Ovary (tissue), 9 donors: ENCODE data around the gene GATAD2A. TPM values are rescaled to one million over a fixed set of nuclear protein-coding genes. Genes with fewer than 3 reads are reported as not detected.

Experiments used
- DNase-seq, 5 donors: peaks; one replicate each; pipeline ENCODE4 v3.0.0-alpha.2; 2019 to 2020
- H3K27ac ChIP-seq, 2 donors: fragments of 200-600 bp; one replicate each; pipeline versions ENCODE4 v1.5.1 to v1.8.0; 2019 to 2022
- H3K27me3 ChIP-seq: fragments of 200-600 bp; one replicate; pipeline ENCODE4 v1.8.0; 2022
- H3K36me3 ChIP-seq: fragments of 200-600 bp; sonication (generic); one replicate; pipeline ENCODE4 v1.5.1; 2019
- H3K4me1 ChIP-seq: one replicate; pipeline ENCODE4 v1.8.1; 2013; ENCODE audit warnings: mild to moderate bottlenecking, moderate library complexity; ENCODE audit not compliant: insufficient read depth
- H3K4me3 ChIP-seq: fragments of 200-600 bp; sonication (generic); one replicate; pipeline ENCODE4 v1.5.1; 2017
- H3K9me3 ChIP-seq, 2 donors: fragments of 200-600 bp in 1 of 2; sonication (generic) in 1 of 2; one replicate each; pipeline versions ENCODE4 v1.5.1 to v1.8.1; 2013 to 2019; ENCODE audit warnings: mild to moderate bottlenecking in 1 of 2, moderate library complexity in 1 of 2
- EP300 ChIP-seq: sonication (generic); formaldehyde crosslinking; IDR thresholded peaks from one replicate; pipeline ENCODE4 v1.6.1; 2017; ENCODE audit warnings: antibody characterized with exemption
- POLR2A ChIP-seq: fragments of 450-650 bp; IDR thresholded peaks from one replicate; pipeline ENCODE4 v1.6.1; 2017; ENCODE audit warnings: antibody characterized with exemption, mild to moderate bottlenecking, moderate library complexity
- WGBS, 3 donors: extraction: QIAGEN DNeasy Blood & Tissue Kit in 1 of 3; methylation state at CpG; one replicate each; pipeline versions ENCODE4 v1.1.5 to v1.1.7; 2013 to 2017; 5-methylcytosine and 5-hydroxymethylcytosine counted together
- intact Hi-C, 4 donors: fragments of 100-400 bp; cut with DNase I; formaldehyde crosslinking; loops; one replicate each; pipeline versions ENCODE4 v1.11.0 to v1.15.1; 2022 to 2023
- polyA plus RNA-seq, 2 donors: library from polyadenylated mRNA; stranded (reverse); fragments of 200-250 nt in 1 of 2; fragments of 350-450 nt in 1 of 2; fragmentation: Illumina TruSeq in 1 of 2; extraction: RNeasy Lipid Tissue Mini Kit (QIAGEN cat#74804) in 1 of 2; gene quantifications; one replicate each; pipeline ENCODE4 v1.2.3, GENCODE V29; 2013 to 2014
- total RNA-seq, 7 donors: library from RNA; depleted of rRNA in 2 of 7; stranded (reverse); fragments of >200 nt in 2 of 7; fragmentation: NEBNext Ultra II Directional in 3 of 7; extraction: Animal tissue kit (Norgen Biotek cat#: 25700) in 3 of 7; gene quantifications; one replicate each; pipeline versions ENCODE4 v1.1.0 to v1.2.4, GENCODE V29; 2016 to 2023
- TF ChIP-seq, protein P1 (sequence below), 3 donors: fragments of 450-650 bp in 2 of 3; fragments of 200-600 bp in 1 of 3; IDR thresholded peaks; one replicate each; pipeline versions ENCODE4 v1.5.1 to v1.8.0; 2016 to 2022; ENCODE audit warnings: antibody characterized with exemption in 3 of 3, mild to moderate bottlenecking in 1 of 3
- donor health status: DM: no; HTN: no; CAD: no; lungs with moderate emphysema.
- donor health status: DM: no; HTN: no; CAD: no.
- donor health status: Bipolar disorder and iron deficiency.
- donor health status: DM: yes; HTN: yes; CAD: no.
- donor health status: DM: no; HTN: no; CAD: no.
- donor health status: DM: yes; HTN: yes; CAD: no.

GATAD2A gene
- total and polyA plus RNA-seq, 9 donors: 10.7 to 83.0 (median 52.2) TPM

DNA sequence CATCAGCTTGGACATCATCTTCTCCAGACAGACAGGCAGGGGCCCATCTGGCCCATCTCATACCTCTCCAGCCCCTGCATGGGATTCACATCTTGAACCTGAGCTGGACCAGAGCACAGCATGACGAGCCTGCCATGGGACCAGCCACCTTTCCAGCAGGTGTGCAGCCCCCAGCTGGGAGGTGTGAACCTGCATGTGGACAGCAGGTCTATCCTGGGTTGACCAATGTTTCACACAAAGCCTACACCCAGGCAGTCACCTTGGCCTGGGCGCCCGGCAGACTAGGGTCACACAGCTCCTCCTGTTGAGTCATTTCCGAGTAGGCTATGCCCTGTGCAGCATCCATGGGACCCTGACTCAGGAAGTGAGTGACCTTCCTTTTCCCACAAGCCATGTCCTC is 43.4 kb upstream of the GATAD2A start:
- intact Hi-C loops: no loop called here
- Histone ChIP-seq H3K4me1 (no peaks in the 10 kb centered on the region), H3K27me3 (no peaks in the 10 kb centered on the region), H3K4me3 (no peak overlapping the region), H3K36me3 (no peaks in the 10 kb centered on the region), H3K27ac (no peak overlapping the region), H3K9me3 (no peaks in the 10 kb centered on the region)
- no peak for DNase-seq
- 87 to 96% (median 89%) methylated on average over 4 of the region's 4 CpGs for WGBS, 3 donors
- no peak for TF ChIP-seq POLR2A
- TF ChIP-seq, protein P1, sequence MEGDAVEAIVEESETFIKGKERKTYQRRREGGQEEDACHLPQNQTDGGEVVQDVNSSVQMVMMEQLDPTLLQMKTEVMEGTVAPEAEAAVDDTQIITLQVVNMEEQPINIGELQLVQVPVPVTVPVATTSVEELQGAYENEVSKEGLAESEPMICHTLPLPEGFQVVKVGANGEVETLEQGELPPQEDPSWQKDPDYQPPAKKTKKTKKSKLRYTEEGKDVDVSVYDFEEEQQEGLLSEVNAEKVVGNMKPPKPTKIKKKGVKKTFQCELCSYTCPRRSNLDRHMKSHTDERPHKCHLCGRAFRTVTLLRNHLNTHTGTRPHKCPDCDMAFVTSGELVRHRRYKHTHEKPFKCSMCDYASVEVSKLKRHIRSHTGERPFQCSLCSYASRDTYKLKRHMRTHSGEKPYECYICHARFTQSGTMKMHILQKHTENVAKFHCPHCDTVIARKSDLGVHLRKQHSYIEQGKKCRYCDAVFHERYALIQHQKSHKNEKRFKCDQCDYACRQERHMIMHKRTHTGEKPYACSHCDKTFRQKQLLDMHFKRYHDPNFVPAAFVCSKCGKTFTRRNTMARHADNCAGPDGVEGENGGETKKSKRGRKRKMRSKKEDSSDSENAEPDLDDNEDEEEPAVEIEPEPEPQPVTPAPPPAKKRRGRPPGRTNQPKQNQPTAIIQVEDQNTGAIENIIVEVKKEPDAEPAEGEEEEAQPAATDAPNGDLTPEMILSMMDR (IDR thresholded peaks at IDR 0.05): no peak
- TF ChIP-seq EP300: no peak

DNA sequence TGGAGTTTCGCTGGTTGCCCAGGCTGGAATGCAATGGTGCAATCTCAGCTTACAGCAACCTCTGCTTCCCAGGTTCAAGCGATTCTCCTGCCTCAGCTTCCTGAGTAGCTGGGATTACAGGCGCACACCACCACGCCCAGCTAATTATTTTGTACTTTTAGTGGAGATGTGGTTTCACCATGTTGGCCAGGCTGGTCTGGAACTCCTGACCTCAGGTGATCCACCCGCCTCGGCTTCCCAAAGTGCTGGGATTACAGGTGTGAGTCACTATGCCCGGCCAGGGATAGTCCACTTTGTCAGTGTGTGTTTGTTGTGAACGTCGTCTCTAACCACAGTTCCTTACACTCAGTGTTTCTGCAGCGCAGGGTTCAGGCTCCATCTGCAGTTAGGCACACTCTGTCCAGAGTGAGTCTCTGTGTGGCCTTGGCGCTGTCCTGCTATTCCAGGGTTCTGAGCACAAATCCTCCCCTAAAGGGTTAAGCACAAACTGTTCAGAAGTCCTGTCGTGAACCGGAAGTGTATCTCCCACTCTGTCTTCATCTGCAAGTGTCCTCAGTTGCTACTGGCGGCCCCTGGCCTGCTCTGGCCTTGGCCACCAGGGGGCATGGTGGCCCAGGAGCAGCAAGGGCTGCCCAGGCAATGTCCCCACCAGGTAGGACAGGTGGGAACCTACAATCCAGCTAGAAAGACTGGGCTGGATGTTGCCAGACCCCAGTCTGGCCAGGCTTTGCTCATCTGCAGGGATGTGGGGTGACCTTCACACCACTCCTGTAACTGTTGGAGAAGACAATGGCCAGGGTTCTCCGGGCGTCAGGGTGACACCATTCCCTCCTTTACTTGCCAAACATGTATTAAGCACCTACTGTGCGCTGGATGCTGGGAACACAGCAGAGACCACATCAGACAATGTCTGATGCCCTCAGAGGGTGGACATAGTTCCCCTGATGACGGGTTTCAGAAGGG is 38.8 kb upstream of the GATAD2A start:
- H3K36me3 ChIP-seq: no peaks in the 10 kb centered on the region
- H3K27ac ChIP-seq: no peak overlapping the region
- intact Hi-C loops: loop anchor here (5.0 kb wide), 1 partner anchor 126 kb away; no protein-coding TSS in a partner anchor
- no peaks in the 10 kb centered on the region for H3K4me1 ChIP-seq
- no peaks in the 10 kb centered on the region for H3K9me3 ChIP-seq
- no peak overlapping the region for H3K4me3 ChIP-seq
- 46 to 50% (median 47%) methylated on average over 18 of the region's 18 CpGs for WGBS, 3 donors
- DNase-seq: peak in 4 of 5 donors; percentile 37 to 65 (median 59)
- H3K27me3 ChIP-seq: no peaks in the 10 kb centered on the region
- no peak for TF ChIP-seq EP300
- TF ChIP-seq, protein P1 (IDR thresholded peaks at IDR 0.05): peak; percentile 16 to 67 (median 61)
- TF ChIP-seq POLR2A: no peak

DNA sequence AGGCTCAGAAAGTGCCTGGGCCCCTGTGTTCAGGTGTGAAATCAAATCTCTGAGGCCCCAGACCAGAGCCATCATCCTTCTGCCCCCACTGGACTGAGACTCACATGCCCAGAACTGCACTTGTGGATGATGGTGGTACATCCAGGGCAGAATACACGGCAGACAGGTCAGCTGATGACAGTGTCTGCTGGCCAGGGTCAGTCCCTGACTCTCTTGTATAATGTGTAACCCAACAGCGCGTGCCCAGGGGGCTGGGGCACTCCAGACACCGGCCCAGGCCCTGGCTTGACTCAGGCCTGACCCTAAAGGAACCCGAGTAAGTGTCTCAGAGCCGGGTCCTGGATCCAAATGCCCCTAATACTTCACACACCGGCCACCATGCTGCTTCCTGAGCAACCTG is 37.4 kb upstream of the GATAD2A start:
- Histone ChIP-seq H3K9me3 (no peaks in the 10 kb centered on the region), H3K27ac (no peak overlapping the region), H3K27me3 (no peaks in the 10 kb centered on the region), H3K4me3 (no peak overlapping the region), H3K4me1 (no peaks in the 10 kb centered on the region), H3K36me3 (no peaks in the 10 kb centered on the region)
- 84 to 90% (median 85%) methylated on average over 7 of the region's 7 CpGs for WGBS, 3 donors
- TF ChIP-seq, protein P1 (IDR thresholded peaks at IDR 0.05): no peak
- TF ChIP-seq POLR2A: no peak
- TF ChIP-seq EP300: no peak
- intact Hi-C loops: loop anchor here (5.0 kb wide), 1 partner anchor 124 kb away; no protein-coding TSS in a partner anchor
- DNase-seq: no peak

DNA sequence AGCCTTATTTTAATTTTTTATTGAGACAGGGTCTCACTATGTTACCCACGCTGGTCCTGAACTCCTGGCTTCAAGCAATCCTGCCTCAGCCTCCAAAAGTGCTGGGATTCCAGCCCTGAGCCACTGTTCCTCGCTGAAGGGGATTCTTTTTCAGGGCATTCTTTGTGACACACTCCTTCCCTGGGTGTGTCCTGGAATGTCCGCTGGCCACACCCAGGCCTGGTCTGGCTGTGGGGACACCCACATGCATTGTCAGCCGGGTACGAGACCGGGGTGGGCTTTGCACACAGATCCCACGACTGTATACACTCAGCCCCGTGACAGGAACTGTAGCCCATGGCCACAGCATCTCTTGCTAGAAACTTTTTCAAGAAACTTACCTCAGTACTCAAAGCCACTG is 34.4 kb upstream of the GATAD2A start:
- H3K36me3 ChIP-seq: no peaks in the 10 kb centered on the region
- intact Hi-C loops: no loop called here
- 77 to 80% (median 79%) methylated on average over 8 of the region's 8 CpGs for WGBS, 3 donors
- no peaks in the 10 kb centered on the region for H3K9me3 ChIP-seq
- H3K27me3 ChIP-seq: no peaks in the 10 kb centered on the region
- no peak for DNase-seq
- H3K4me1 ChIP-seq: no peaks in the 10 kb centered on the region
- no peak overlapping the region for H3K4me3 ChIP-seq
- no peak overlapping the region for H3K27ac ChIP-seq
- TF ChIP-seq EP300 (no peak), POLR2A (no peak)
- TF ChIP-seq, protein P1 (IDR thresholded peaks at IDR 0.05): no peak
